HepG2 (cell line): Measurements from ENCODE around the gene SSTR5. TPM values are rescaled to one million over a fixed set of nuclear protein-coding genes. Genes with fewer than 3 reads are reported as not detected.

Experiments
- AKAP8 ChIP-seq: sonication (generic); formaldehyde crosslinking; IDR thresholded peaks from 2 replicates; pipeline ENCODE4 v1.5.1; 2020; ENCODE audit warnings: mild to moderate bottlenecking, missing genetic modification reagents
- ARNT ChIP-seq: fragments of 450-650 bp; IDR thresholded peaks from 2 replicates; pipeline ENCODE4 v1.6.1; 2017
- ELF3 ChIP-seq: IDR thresholded peaks from 2 replicates; pipeline ENCODE4 v1.6.1; 2016; ENCODE audit warnings: missing genetic modification reagents, missing compliant biosample characterization
- ELF4 ChIP-seq: sonication (generic); formaldehyde crosslinking; IDR thresholded peaks from 2 replicates; pipeline ENCODE4 v1.5.0; 2020; ENCODE audit warnings: missing genetic modification reagents, mild to moderate bottlenecking, moderate library complexity, borderline replicate concordance
- GABPA ChIP-seq, 2 experiments: IDR thresholded peaks; 2 replicates each; pipeline ENCODE4 v1.6.1; 2011 to 2016; ENCODE audit warnings: low read depth in 2 of 2, low read length in 1 of 2, missing biosample characterization in 1 of 2, missing genetic modification characterization in 1 of 2
- JDP2 ChIP-seq: sonication (generic); formaldehyde crosslinking; IDR thresholded peaks from 2 replicates; pipeline ENCODE4 v1.8.1; 2022; ENCODE audit warnings: missing genetic modification reagents, borderline replicate concordance
- MXD4 ChIP-seq: IDR thresholded peaks from 2 replicates; pipeline ENCODE4 v1.6.1; 2016; ENCODE audit warnings: mild to moderate bottlenecking, missing biosample characterization, missing genetic modification reagents
- NFKB2 ChIP-seq: sonication (generic); formaldehyde crosslinking; IDR thresholded peaks from 2 replicates; pipeline ENCODE4 v1.4.0; 2020; ENCODE audit warnings: missing genetic modification reagents, borderline replicate concordance
- PAX8 ChIP-seq: sonication (generic); formaldehyde crosslinking; IDR thresholded peaks from 2 replicates; pipeline ENCODE4 v1.8.0; 2022; ENCODE audit warnings: mild to moderate bottlenecking, missing genetic modification reagents, borderline replicate concordance
- PCBP1 ChIP-seq: fragments of 200-400 bp; formaldehyde crosslinking; IDR thresholded peaks from 2 replicates; pipeline ENCODE4 v1.6.1; 2017; ENCODE audit warnings: mild to moderate bottlenecking, low read depth, low read length, borderline replicate concordance
- RBFOX2 ChIP-seq: fragments of 200-400 bp; formaldehyde crosslinking; IDR thresholded peaks from 2 replicates; pipeline ENCODE4 v1.6.1; 2017; ENCODE audit warnings: low read depth, mild to moderate bottlenecking, low read length
- RERE ChIP-seq: IDR thresholded peaks from 2 replicates; pipeline ENCODE4 v1.6.1; 2016; ENCODE audit warnings: low read depth, missing genetic modification reagents, missing compliant biosample characterization
- SP4 ChIP-seq: sonication (generic); formaldehyde crosslinking; IDR thresholded peaks from 2 replicates; pipeline ENCODE4 v1.8.1; 2023; ENCODE audit warnings: mild to moderate bottlenecking, missing genetic modification reagents
- TCF7 ChIP-seq: sonication (generic); IDR thresholded peaks from 2 replicates; pipeline ENCODE4 v1.6.1; 2016; ENCODE audit warnings: antibody characterized with exemption, low read depth
- polyA plus RNA-seq, 8 experiments: library from polyadenylated mRNA; depleted of rRNA in 3 of 8; stranded (reverse) in 7 of 8; unstranded in 1 of 8; fragments of >200 nt; fragmentation: Illumina TruSeq in 4 of 8; extraction: Trizol in 4 of 8; gene quantifications; 2 replicates each; pipeline versions ENCODE4 v1.2.1 to v1.2.3, GENCODE V29; 2011 to 2016; ENCODE audit warnings: low read depth in 4 of 8, missing spikeins in 1 of 8, mixed read lengths in 1 of 8; ENCODE audit not compliant: insufficient read depth in 1 of 8
- total RNA-seq, 5 experiments: library from RNA; depleted of rRNA; stranded (reverse); fragments of >200 nt; fragmentation: Illumina TruSeq; extraction: Trizol; gene quantifications; 2 replicates each; pipeline ENCODE4 v1.2.3, GENCODE V29; 2016; ENCODE audit warnings: low read depth in 1 of 5
- TF ChIP-seq, protein P1 (sequence below): sonication (generic); formaldehyde crosslinking; IDR thresholded peaks from 2 replicates; pipeline ENCODE4 v1.8.0; 2022; ENCODE audit warnings: missing genetic modification reagents, mild to moderate bottlenecking, moderate library complexity, borderline replicate concordance
- TF ChIP-seq, protein P2 (sequence below): sonication (generic); formaldehyde crosslinking; IDR thresholded peaks from 2 replicates; pipeline ENCODE4 v1.8.0; 2022; ENCODE audit warnings: mild to moderate bottlenecking, missing genetic modification reagents, borderline replicate concordance

Gene SSTR5
- total and polyA plus RNA-seq, 2 of the 13 experiments (the other 11 are each of a cell fraction or from before 2014, with no cell fraction given) = 0.20 to 0.49 TPM

- TF ChIP-seq TCF7 (no peak), PAX8 (CRISPR knock-in tag) (no peak; the same call in 1 of the 2 replicates), ELF3 (CRISPR knock-in tag) (peak; percentile 93), JDP2 (CRISPR knock-in tag) (no peak), RERE (CRISPR knock-in tag) (peak; percentile 19), PCBP1 (peak; percentile 16; the same call in 1 of the 2 replicates), ELF4 (CRISPR knock-in tag) (no peak), NFKB2 (CRISPR knock-in tag) (peak; percentile 78), MXD4 (CRISPR knock-in tag) (no peak), GABPA (IDR thresholded peaks at IDR 0.05; ENCODE audit: low read depth, low read length) (0 out of 2 replicates have a peak, but pooled peaks have one; percentile 18), GABPA (CRISPR knock-in tag; IDR thresholded peaks at IDR 0.05; ENCODE audit: low read depth) (peak; percentile 69), SP4 (CRISPR knock-in tag) (peak; percentile 79), AKAP8 (peak; percentile 99), ARNT (no peak), RBFOX2 (peak; percentile 92)
- TF ChIP-seq, protein P1, sequence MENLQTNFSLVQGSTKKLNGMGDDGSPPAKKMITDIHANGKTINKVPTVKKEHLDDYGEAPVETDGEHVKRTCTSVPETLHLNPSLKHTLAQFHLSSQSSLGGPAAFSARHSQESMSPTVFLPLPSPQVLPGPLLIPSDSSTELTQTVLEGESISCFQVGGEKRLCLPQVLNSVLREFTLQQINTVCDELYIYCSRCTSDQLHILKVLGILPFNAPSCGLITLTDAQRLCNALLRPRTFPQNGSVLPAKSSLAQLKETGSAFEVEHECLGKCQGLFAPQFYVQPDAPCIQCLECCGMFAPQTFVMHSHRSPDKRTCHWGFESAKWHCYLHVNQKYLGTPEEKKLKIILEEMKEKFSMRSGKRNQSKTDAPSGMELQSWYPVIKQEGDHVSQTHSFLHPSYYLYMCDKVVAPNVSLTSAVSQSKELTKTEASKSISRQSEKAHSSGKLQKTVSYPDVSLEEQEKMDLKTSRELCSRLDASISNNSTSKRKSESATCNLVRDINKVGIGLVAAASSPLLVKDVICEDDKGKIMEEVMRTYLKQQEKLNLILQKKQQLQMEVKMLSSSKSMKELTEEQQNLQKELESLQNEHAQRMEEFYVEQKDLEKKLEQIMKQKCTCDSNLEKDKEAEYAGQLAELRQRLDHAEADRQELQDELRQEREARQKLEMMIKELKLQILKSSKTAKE (CRISPR knock-in tag) = peak; percentile 51; the same call in 1 of the 2 replicates
- TF ChIP-seq, protein P2, sequence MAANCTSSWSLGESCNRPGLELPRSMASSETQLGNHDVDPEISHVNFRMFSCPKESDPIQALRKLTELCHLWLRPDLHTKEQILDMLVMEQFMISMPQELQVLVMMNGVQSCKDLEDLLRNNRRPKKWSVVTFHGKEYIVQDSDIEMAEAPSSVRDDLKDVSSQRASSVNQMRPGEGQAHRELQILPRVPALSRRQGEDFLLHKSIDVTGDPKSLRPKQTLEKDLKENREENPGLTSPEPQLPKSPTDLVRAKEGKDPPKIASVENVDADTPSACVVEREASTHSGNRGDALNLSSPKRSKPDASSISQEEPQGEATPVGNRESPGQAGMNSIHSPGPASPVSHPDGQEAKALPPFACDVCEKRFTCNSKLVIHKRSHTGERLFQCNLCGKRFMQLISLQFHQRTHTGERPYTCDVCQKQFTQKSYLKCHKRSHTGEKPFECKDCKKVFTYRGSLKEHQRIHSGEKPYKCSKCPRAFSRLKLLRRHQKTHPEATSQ (CRISPR knock-in tag) = peak; percentile 9; the same call in 1 of the 2 replicates
Observed at GRCh38 chr16:1089822-1090619, 17.5 kb downstream of the SSTR5 start (continued).
